Activated CD4-positive, CD25-positive, alpha-beta regulatory T cell (primary cell): Measurements from ENCODE around the gene FDX1.
"Not testable (repeated sequence)": the region's sequence is repeated elsewhere in the genome, so short reads cannot be mapped to it uniquely, and the experiment has no call there.

Source experiments
- DNase-seq, 4 experiments: peaks; one replicate each; lab custom pipeline; 2025; lab: John Stamatoyannopoulos, UW

The FDX1 gene

DNA sequence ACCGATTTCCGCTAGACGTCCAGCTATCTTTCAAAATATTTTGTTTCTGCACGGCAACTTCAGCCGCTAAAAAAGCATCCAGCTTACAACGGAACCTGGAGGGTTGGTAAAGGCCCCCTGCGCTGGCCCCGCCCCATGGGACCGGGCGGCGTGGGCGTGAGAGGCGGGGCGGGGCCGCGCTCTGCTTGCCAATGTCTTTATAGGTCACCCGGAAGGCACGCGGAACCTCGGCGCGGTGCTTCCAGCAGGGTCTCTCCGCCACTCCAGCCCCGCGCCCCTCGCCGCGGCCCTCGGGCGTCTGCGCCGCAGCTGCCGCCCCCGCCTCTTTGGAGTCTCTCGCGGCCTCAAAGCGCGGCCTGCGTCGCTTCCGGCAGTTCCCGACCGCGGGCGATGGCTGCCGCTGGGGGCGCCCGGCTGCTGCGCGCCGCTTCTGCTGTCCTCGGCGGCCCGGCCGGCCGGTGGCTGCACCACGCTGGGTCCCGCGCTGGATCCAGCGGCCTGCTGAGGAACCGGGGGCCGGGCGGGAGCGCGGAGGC lies at the start of gene FDX1:
TSS of gene FDX1 (plus strand) at position 218 of the 536 bp plus-strand sequence. CDS start at position 391, 173 bp downstream.
- DNase-seq: peak; percentile 66 to 74 (median 68)

GRCh38 chr11:110380836-110381622 lies 48.7 kb upstream of the FDX1 start:
- DNase-seq: no peak

DNA sequence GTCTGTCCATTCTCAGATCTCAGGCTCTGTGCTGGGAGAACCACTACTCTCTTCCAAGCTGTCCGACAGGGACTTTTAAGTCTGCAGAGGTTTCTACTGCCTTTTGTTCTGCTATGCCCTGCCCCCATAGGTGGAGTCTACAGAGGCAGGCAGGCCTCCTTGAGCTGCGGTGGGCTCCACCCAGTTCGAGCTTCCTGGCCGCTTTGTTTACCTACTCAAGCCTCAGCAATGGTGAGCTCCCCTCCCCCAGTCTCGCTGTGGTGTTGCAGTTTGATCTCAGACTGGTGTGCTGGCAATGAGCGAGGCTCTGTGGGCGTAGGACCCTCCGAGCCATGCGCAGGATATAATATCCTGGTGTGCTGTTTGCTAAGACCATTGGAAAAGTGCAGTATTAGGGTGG lies 41.5 kb upstream of the FDX1 start:
- DNase-seq: not testable (repeated sequence)

DNA sequence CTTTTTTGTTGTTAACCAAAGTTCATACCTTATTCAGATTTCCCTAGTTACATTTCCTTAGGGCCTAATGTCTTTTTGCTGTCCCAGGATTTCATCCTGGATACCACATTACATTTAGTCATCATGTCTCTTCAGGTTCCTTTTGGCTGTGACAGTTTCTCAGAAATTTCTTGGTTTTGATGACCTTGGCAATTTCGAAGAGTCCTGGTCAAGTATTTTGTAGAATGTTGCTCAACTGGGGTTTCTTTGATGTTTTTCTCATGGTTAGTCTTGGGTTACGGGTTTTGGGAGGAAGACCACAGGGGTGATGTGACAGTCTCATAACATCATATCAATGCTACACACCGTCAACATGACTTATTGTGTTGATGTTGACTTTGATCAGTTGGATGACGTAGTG lies 39.8 kb upstream of the FDX1 start:
- no peak for DNase-seq

GRCh38 chr11:110392056-110392455 lies 37.7 kb upstream of the FDX1 start:
- no peak for DNase-seq

DNA sequence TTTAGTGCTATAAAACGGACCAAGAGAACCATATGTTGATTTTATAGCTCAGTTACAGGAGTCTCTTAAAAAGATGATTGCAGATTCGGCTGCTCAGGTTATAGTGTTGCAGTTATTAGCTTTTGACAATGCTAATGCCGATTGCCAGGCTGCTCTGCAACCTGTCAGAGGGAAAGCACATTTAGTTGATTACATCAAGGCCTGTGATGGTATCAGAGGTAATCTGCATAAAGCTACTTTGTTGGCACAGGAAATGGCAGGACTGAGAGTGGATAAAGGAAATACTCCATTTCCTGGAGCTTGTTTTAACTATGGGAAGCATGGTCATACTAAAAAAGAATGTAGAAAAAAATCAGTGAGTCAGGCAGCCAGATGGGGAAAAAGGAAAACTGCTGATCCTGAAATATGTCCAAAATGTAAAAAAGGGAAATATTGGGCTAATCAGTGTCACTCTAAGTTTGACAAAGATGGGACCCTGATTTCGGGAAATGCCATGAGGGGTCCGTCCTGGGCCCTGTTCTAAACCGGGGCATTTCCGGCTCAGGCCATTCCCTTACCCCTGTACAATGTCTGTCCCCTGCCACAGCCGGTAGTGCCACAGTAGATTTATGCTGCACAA lies 32.0 kb upstream of the FDX1 start:
- not testable (repeated sequence) for DNase-seq

DNA sequence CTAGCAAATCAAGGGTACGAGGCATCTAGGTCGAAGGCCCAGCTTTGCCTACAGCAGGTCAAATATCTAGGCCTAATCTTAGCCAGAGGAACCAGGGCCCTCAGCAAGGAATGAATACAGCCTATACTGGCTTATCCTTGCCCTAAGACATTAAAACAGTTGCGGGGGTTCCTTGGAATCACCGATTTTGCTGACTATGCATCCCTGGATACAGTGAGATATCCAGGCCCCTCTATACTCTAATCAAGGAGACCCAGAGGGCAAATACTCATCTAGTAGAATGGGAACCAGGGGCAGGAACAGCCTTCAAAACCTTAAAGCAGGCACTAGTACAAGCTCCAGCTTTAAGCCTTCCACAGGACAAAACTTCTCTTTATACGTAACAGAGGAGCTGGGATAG lies 26.2 kb upstream of the FDX1 start:
- DNase-seq: not testable (repeated sequence)

- DNase-seq: not testable (repeated sequence)
Measured at GRCh38 chr11:110405636-110406035, 24.1 kb upstream of the FDX1 start.

DNA sequence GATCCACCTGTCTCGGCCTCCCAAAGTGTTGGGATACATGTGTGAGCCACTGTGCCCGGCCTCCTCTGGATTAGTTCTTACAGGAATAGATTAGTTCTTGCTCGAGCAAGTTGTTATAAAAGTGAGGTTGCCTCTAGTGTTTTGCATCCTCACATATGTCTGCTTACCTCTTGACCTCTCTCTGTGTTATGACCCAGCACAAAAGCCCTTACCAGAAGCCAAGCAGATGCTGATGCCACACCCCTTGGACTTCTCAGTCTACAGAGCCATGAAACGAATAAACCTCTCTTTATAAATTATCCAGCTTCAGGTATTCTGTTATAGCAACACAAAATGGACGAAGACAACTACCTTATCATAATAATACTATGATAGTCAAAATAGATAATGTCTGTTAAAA lies 22.4 kb upstream of the FDX1 start:
- no peak for DNase-seq

- no peak for DNase-seq
Measured at GRCh38 chr11:110409174-110409573, 20.6 kb upstream of the FDX1 start.

DNA sequence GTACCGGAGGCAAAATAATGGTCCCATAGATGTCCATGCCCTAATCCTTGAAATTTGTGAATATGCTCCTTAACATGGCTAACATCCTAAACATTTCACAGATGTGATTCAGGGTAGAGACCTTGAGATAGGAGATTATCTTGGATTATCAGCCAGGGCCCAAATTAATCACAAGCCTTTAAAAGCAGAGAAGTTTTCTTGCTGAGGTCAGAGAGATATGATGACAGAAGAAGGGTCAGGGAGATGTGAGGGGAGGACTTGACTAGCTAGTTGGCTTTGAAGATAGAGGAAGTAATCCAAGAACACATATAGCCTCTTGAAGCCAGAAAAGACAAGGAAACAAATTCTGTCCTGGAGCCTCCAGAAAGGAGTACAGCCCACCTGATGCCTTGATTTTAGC lies 19.1 kb upstream of the FDX1 start:
- no peak for DNase-seq

DNA sequence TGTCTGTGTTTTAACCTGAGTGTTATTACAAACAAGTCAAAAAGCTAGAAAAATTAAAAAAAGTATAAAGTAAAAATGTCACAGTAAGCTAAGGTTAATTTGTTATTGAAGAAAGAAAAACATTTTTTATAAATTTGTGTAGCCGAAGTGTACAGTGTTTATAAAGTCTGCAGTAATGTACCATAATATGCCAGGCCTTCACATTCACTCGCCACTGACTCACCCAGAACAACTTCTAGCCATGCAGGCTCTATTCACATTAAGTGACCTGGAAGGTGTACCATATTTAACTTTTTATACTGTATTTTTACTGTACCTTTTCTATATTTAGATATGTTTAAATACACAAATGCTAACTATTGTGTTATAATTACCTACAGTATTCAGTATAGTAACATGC lies 14.7 kb upstream of the FDX1 start:
- no peak for DNase-seq

GRCh38 chr11:110421658-110422057 lies 8.1 kb upstream of the FDX1 start:
- not testable (repeated sequence) for DNase-seq

DNA sequence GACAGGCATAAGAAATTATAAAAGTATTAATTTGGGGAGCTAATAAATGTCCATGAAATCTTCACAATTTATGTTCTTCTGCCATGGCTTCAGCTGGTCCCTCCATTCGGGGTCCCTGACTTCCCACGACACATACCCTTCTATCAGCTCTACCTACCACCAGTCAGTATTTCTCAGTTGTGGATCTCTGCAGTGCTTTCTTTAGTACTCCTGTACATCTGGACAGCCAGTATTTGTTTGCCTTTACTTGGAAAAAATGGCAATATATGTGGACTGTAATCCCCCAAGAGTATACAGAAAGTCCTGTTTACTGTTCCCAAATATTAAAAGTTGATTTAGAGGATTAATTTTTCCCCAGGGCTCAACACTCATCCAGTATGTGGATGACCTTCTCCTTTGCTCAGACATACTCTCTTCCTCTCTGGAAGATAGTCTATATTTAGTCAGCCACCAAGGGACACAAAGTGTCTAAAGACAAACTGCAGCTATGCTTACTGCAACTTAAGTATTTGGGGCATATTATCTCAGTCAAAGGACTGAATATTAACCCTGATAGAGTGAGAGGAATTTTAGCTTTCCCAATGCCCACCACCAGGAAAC lies 7.3 kb upstream of the FDX1 start:
- DNase-seq: no peak

GRCh38 chr11:110424775-110425444 lies 4.8 kb upstream of the FDX1 start:
- DNase-seq: no peak

- no peak for DNase-seq
Measured at GRCh38 chr11:110425751-110426545, 3.8 kb upstream of the FDX1 start.

DNA sequence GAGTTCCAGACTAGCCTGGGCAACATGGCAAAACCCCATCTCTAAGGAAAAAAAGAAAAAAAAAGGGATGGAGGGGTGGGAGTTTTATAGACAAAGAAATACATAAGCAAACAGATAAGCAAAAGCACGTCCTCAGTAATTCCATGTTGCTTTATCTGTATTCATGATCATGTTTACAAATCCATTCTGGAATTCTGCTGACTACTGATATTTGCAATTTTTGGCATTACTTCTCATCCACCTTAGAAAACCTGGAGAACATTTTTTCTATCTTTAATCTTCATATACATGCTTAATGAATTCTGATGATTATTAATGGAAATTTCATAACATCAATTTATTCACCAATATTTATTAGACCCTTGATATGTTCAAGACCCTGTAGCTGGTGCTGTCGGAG lies 1.7 kb upstream of the FDX1 start:
- DNase-seq: no peak

GRCh38 chr11:110428956-110429730 lies 605 bp upstream of the FDX1 start:
- no peak for DNase-seq

DNA sequence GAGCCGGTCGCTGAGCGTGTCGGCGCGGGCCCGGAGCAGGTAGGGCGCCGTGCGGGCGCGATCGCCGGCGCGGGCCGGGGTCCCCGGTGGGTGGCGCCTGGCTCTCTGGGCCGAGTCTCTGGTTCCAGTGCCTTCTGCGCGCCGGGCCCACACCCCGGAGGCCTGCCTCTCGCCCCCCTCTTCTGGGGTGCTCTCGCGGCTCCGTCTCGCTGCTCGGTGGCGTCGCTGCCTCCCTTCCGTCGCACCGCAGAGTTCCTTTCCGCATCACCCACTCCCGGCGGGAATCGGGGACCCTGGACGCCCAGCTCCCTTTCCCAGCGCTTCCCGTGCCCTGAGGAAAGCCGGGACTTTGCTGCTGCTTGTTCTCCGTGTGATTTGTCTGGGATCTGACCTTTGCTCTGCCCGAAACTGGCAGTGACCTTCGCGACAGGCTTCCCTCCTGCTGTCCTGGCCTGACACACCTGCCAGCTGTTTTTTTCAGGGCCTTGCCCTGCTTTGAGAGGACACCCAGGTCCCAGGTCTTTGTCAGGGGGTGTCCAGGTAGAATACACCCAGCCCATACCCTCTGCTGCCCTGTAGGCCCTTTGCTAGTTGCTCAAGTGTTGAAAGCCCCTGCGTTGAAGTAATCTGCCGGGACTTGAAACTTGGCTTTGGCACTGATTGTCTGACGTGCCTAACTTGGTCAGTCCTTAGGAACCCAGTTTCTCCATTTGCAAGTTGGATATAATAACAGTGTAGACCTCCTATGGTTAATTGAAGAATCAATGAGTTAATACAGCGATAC lies 711 bp downstream of the FDX1 start:
- DNase-seq: peak in 1 of 4 experiments; percentile 48
